GM21423 (cell line): ENCODE data around the gene RAE1.
A peak's percentile ranks its signal among the peaks of the same experiment; 100 is the strongest.

ENCODE experiments used
- ATAC-seq: cut with Tn5 transposase; IDR thresholded peaks from one replicate; pipeline ENCODE4 v1.9.1; 2021; ENCODE audit warnings: mild to moderate bottlenecking, moderate library complexity; ENCODE audit not compliant: unreplicated experiment

Gene RAE1, protein sequence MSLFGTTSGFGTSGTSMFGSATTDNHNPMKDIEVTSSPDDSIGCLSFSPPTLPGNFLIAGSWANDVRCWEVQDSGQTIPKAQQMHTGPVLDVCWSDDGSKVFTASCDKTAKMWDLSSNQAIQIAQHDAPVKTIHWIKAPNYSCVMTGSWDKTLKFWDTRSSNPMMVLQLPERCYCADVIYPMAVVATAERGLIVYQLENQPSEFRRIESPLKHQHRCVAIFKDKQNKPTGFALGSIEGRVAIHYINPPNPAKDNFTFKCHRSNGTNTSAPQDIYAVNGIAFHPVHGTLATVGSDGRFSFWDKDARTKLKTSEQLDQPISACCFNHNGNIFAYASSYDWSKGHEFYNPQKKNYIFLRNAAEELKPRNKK

DNA sequence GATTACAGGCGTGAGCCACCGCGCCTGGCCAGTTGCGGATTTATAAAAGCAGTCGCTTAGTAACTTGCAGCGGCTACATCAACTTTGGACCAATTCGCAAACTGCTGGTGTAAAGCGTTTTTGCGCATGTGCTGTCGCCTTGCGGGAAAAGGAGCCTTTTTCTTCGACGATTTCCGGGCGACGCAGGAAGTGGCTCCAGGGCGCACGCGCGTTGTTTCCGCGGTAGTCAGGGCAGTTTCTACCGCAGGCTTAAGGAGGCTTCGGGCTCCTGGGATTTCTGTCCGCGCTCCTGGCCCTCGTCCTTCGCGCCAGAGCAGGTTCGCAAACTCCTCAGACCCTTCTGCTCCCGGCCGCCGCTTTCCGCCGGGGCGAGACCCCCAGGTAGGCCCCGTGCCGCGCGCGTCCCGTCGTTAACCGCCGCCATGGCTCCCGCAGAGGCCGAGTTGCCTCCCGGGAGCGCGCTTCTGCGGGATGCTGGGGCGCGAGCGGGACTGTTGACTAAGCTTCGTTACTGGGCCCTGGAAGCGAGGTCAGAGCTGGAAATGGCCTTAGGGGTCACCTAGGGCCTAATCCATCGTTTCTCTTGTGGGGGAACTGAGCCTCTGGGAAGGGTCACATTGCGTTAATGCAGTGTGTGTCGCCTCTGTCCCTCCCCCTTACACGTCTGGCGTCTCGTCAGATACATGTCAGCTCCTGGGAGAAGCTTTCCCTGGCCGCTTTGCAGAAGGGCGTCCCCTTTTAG lies at the start of gene RAE1:
TSS of gene RAE1 (plus strand) at position 214 of the 742 bp plus-strand sequence. CDS start 2,784 bp downstream, outside the sequence.
- ATAC-seq = peak; percentile 79

DNA sequence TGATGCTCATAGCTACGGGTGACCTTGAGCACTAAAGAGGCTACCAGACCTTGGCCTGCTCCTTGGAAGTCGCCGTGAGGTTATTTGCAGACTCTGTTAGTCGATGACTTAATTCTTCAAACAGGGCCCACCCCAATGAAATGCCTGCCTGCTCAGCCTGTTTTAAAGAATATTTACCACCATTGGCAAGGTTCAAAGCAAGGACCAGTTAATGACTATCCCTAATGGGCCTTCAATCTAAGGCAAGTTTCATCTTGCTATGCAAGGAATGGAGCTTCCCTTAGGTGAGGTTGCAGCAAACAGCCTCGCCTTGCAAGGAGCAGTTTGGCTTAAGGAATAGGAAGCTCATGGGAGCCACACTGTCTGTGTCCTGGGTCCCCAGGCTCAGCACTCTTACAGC lies 44.3 kb upstream of the RAE1 start:
- no peak for ATAC-seq

DNA sequence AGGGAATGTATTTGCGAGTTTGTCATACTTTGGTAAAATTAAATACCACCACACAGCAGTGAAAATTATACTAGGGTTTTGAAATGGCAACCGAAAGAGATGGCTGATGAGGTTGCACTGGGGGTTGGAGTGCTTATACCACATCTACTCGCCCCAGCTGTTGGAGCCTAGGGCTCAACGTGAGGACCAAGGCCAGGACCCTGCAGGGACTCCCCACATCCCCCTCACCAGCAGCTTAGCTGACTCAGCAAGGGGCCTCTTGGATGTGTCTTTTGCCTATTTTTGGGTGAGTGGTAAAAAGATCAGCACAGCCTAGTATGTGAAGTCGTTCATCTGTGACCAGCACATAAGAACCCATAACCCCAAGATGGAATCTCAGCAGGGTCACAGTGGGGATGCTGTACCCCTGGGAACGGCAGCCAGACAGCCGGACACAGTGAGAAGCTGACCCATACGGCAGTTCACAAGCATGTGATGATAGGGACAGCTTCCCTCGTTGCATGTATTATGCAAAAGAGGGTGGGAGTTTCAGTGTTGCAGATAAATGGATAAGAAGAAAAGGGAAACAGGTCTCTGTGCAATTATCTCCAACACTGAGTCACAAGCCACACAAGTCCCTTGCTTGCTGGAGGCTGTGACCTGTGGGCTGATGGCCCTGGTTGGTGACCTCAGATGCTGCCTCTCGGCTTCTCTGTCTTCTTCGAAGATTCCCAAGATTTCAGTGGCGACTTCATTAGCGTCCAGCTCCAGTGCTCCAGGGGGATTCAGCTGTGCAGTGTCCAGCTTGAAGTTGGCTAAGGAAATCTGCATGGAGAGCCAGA lies 42.4 kb upstream of the RAE1 start:
- ATAC-seq = no peak

DNA sequence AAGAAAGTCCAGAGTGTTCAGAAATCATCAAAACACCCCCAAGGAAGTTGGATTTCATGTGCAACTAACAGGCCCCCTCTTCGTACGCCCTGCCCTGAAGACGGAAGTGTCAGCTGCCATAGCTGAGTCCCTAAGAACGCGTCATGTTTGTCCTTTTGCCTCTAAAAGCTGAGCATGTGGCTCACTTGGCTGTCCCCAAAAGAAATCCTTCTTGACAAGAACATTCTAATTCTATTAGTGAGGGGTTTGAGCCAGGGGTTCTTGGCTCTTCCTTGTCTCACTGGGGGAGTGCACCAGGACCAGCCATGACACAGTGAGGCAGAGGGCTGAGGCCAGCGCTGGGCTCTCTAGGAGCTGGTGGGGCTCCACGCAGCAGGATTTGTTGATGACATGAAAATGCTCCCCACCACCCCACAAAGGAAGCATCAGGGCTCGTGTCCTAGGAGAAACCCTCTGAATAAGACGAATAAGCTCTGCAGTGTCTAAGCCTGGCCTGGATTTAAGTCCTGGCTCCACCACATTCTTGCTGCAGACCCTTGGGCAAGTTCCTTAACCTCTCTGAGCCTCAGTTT lies 41.4 kb upstream of the RAE1 start:
- ATAC-seq = no peak

DNA sequence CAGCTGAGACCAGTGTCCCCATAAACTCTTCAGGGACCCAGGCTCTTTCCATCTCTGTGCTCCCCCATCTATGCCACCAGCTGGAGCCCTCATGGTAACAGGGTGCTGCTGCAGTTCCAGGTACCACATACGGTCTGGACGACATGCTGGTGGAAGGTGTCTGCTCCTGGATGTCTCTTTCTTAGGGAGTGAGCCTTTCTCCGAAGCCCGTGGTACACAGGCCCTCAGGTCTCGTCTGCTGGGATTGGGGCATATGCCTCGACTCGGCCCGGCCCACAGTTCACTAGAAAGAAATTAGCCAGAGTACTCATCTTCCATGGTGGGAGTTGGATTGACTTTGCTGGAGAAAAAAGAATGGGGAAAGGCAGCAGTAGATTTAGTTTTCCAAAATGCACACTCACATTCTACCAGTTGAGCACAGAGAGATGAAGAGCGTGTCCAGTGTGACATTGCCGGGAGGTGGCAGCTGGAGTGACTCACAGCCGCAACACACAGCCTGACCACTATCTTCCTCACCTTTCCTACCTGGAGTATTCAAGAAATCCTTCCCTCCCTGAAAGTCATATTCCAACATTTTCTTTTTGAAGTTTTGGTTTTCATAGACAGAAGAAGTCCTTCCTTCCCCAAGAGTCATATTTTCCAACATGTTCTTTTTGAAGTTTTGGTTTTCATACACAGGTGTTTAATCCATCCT lies 40.1 kb upstream of the RAE1 start:
- no peak for ATAC-seq

DNA sequence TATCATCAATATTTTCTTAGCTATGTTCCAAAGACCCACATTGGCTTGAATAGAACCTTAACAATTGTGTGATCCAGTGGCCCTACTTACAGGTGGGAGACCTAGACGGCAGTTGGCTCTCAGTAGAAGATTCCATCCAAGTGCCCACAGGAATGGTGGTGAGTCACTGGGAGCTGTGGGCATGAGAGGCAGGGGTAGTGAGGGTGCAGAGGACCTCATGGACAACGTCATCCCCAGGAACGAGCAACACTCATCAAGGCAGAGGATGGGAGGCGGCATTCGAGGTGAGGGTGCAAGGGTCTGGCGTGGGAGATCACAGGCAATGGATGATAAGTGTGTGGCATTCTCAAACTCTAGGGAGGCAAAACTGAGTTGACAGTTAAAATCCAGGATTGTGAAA lies 38.9 kb upstream of the RAE1 start:
- no peak for ATAC-seq

DNA sequence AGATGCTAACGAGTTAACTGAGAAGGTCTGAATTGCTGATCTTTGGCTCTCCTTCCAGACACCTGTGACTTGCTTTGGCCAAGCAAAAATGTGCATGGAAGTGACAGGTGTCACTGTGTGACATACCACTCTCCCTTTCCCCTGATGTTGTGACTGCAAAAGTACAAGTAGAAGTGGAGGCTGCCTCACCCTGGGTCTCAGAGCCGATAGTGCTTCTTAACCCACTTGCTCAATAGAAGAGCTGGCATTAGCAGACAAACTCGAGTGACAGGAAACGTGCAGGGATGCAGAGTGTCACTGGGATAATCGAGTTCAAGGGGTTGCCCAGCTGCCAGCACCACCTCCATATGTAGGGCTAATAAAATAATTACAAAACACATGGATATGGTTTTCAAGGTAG lies 37.8 kb upstream of the RAE1 start:
- ATAC-seq = no peak

DNA sequence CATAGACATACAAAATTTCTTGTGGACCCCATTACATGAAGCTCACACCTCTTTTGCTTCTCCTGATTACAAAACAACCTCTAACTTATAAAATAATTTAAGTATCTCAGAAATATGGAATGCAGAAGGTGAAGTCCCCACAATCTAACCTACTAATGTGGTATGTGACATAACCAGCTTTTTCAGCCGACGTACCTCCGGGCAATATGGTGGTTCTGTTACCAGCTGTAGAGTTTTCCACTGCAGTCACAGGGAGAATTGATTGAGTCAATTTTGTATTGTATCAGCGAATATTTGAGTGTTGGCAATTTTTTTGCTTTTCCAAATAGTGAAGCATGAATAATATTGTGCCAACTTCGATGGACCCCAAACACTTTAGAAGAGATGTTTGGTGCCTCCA lies 37.1 kb upstream of the RAE1 start:
- no peak for ATAC-seq

DNA sequence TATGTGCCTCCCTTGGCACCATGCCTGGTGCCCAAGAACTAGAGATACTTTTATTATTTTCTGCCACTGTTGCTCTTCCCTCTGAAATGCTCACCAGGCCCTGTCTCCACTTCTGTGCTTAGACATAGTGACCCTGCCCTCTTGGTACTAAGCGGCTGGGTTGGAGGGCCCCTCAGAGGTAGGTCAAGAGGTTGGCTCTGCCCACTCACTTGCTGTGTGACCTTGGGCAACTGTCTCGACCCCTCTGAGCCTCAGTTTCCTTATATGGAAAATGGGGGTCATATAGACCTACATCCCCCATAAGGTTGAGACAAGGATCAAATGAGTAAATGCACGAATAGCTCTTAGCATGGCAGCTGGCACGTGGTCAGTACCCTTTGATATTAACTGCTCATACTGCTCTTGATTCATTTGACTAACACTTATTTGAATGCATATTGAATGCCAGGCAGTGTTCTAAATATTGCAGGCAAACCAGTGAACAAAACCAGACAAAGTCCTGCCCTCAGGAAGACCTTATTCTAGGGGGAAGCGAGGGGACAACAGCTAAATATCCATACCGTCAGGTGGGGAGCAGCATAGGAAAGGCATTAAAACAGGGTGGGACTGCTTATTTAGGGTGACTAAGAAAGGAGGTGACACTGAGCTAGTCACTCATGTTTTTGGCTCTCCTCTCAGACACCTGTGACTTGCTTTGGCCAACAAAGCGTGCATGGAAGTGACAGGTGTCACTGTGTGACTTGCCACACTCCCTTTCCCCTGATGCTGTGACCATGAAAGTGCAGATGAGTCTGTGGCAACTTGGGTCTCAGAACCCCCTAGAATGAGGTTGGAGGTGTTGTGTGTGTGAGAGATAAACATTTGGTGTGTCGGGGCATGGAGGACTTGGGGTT lies 35.7 kb upstream of the RAE1 start:
- no peak for ATAC-seq

DNA sequence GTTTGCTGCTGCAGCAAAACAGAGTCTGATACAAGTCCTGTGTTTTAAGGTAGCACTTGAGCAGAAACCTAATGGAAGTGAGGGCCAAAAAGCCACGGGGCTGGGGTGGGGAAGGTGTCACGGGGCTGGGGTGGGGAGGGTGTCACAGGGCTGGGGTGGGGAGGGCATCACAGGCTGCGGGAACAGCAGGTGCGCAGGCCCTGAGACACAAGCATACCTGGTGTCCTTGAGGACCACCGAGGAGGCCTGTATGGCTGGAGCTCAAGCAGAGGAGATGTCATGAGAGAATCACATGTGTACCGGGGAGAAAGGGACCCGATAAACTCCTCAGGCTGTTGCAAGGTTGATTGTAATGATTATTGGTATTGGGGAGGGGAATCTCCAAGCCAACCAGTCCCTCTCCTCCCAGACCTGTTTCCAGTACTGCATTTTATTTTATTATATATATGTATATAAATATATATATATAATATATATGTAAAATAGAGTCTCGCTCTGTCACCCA lies 35.0 kb upstream of the RAE1 start:
- no peak for ATAC-seq

DNA sequence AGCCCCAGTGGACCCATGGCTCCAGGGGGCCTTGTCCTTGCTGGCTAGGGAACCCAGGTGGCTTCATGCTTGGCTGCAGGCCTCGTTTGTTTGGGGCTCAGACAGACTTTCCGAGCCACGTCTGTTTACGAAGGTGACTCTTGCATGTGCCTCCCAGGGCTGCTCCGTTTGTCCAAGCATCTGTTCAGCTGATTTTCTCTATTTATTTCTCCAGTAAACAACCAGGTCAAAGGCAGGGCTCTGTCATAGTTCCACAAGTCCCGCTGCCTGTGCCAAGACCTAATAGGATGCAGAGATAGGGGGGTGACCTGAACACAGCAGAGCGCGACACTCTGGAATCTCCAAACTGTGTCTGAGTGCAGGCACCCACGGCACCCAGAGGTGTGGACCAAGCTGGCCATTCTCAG lies 34.3 kb upstream of the RAE1 start:
- no peak for ATAC-seq

DNA sequence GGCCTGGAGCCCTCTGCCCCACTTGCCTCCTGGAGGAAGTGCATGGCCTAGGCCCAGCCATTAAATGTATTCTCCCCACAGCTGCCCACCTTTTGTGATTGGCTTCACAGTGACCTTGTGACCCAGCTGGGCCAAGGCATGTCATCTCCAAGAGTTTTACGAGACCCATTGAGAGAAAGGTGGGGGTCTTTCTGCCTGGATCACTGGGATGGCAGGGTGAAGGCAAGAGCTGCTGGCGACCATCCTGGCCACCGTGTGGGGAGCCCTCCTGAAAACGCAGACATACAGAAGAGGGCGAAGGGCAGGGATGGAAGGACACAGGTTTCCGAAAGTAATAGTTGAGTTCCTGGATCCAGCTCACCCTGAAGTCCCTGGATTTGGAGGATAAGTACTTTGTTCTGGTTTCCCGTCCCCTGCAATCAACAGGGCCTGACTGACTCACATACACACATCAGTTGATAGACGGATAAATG lies 33.7 kb upstream of the RAE1 start:
- no peak for ATAC-seq

DNA sequence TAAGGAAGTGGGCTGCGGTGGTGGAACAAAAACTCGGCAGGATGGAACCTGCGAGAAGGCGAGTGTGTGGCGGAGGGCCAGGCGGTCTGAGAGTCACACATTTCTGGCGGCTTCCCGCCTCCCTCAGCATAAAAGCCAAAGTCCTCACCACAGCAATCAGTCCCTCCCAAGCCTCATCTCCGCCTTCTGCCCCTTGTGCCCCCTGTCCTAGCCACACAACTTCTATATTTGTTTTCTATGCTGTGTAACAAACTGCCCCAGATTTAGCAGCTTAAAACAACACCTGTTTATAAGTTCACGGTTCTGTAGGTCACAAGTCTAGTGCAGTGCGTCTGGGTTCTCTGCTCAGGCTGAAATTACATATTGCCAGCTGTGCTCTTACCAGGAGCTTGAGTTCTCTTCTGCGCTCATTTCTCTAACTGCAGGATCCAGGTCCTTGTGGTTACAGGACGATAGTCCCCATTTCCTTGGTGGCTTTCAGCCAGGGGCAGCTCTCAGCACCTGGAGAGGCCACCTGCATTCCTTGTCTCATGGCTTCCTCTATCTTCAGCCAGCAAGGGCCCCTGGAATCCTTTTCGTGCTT lies 33.2 kb upstream of the RAE1 start:
- no peak for ATAC-seq

DNA sequence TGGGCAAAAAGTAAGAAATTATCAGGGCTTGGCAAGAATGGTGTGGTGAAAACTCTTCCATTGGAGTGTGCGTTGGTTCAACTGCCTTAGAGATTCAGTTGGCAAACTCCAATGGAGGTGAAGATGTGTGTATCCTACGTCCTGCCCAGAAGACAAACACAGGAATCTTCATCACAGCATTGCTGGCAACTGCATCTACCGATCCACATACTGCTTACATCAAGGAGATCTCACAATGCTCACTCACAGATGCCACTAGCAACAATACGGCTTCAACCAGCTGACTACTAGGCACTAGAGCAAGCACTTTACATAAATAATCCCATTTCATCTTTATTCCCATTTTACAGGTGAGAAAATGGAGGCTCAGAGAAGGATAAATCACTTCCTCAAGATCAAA lies 31.5 kb upstream of the RAE1 start:
- ATAC-seq = no peak

DNA sequence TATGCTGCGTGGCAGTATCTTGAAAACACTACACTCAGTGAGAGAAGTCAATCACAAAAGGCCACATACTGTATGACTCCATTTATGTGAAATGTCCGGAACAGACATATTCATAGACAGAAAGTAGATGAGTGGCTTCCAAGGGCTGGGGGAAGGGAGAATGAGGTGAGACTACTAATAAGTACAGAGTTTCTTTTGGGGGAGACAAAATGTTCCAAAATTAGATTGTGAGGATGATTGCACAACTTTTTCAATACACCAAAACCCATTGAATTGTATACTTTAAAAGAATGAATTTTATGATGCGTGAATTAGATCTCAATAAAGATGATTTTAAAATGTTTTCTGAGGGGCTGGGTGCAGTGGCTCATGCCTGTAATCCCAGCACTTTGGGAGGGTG lies 30.7 kb upstream of the RAE1 start:
- no peak for ATAC-seq

DNA sequence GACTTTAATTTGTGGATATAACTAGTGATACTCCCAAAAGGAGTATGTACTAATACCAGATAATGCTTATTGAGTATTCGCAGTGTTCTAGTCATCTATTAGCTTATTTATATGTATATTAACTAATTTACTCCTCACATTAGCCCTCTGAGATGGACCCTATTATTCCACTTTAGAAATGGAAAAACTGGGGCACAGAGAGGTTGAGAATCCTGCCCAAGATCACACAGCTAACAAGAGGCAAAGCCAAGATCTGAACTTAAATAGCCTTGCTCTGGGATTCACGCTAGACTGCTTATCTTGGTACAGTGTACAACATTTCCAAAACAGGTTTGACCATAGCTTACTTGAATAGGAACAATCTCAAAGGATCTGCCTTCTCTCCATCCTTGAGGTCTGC lies 29.9 kb upstream of the RAE1 start:
- ATAC-seq = no peak

DNA sequence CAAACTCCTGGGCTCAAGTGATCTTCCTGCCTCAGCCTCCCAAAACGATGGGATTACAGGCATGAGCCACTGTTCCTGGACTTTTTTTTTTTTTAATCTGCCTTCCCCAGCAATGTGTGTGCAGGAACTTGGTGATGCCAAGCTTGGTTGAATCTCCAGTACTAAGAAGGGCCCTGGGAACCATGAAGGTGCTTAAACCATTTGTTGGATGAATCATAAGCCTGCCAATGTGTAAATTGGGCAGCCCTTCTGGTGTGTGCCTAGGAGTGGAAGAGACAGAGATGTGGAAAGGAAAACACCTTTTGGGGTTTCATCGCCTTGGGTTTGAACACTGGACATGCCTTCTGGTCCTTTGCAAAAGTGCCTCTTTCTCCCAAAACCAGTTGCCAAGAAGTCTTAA lies 28.6 kb upstream of the RAE1 start:
- no peak for ATAC-seq

DNA sequence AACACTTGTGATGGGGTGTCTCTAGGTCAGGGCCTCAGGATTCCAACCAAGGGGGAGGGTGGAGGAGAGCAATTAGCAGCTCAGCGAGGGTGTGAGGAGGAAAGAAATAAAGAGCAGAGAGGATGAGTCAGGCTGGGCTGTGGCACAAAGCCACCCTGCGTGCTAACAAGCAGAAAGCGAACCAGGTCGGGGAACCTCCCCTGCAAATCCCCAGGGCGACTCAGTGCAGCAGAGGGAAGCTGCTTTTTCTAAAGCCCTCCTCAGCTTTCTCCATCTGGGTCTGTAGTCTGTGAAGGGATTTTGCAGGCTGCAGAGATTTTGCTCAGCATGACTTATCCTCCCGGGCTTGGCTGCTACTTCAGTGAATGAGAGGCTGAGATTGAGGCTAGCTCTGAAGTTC lies 28.0 kb upstream of the RAE1 start:
- ATAC-seq = no peak
